ENCODE measurements around the gene HLA-DMA.

The HLA-DMA gene

DNA sequence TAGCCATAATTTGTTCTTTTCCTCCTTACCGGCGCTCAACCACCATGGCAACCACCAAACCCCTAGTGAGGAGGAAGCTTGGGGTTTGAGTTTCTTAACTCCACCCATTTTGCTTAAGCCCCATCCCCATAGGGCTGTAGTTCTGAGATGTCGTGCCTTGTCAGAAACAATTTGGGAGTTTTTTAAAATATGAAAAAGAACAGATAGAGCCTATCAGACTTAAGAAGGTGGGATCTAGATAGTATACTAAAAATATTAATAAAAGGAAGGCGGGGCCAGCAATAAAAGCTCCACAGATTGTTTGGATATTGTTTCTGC is 21.1 kb upstream of the HLA-DMA start:
- peak; percentile 59 for DNase-seq

- peak; percentile 61 for DNase-seq
These were observed 20.5 kb upstream of the HLA-DMA start for GRCh38 chr6:32973144-32974015.

GRCh38 chr6:32972353-32973143 is 19.7 kb upstream of the HLA-DMA start:
- DNase-seq = peak; percentile 66

DNA sequence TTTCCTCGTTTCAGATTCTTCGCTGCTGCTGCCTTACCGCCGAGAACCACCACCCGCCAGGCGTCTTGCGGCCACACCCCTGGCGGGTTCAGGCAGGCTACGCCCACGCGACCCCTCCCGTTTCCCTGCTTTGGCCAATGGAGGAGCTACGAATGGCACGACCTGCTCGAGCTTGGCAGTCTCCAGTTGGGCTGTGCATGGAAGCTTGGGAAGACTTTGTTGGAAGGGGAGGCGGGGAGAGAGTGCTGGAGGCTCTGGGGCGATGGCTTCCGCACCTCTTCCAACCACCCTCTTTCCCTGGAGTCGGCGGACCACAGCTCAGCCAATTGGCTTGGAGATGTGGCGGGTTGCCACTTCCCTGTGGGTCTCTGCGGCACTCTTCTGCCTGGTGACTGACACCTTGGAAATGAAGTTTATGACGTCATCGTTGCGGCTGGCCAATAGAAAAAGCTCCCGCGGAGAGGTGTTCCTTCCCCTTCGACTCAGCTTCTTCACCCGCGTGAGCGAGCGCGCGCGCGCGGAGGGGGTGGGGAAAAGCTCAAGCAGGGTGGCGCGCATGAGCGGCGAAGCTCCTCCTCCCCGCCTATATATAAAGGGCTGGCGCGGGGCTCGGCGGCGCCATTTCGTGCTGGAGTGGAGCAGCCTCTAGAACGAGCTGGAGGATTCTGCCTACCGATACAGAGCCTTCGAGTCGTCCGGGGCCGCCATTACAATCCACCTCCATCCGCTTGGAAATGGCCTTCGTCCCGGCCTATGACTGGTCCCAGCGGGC is 18.9 kb upstream of the HLA-DMA start:
- peak; percentile 100 for DNase-seq

GRCh38 chr6:32971242-32971580 is 18.3 kb upstream of the HLA-DMA start:
- DNase-seq = no peak

GRCh38 chr6:32970413-32971241 is 17.7 kb upstream of the HLA-DMA start:
- DNase-seq = peak; percentile 91

- DNase-seq = peak; percentile 87
These were observed 17.0 kb upstream of the HLA-DMA start for GRCh38 chr6:32969685-32970412.

- DNase-seq = peak; percentile 86
These were observed 16.2 kb upstream of the HLA-DMA start for GRCh38 chr6:32968867-32969684.

DNA sequence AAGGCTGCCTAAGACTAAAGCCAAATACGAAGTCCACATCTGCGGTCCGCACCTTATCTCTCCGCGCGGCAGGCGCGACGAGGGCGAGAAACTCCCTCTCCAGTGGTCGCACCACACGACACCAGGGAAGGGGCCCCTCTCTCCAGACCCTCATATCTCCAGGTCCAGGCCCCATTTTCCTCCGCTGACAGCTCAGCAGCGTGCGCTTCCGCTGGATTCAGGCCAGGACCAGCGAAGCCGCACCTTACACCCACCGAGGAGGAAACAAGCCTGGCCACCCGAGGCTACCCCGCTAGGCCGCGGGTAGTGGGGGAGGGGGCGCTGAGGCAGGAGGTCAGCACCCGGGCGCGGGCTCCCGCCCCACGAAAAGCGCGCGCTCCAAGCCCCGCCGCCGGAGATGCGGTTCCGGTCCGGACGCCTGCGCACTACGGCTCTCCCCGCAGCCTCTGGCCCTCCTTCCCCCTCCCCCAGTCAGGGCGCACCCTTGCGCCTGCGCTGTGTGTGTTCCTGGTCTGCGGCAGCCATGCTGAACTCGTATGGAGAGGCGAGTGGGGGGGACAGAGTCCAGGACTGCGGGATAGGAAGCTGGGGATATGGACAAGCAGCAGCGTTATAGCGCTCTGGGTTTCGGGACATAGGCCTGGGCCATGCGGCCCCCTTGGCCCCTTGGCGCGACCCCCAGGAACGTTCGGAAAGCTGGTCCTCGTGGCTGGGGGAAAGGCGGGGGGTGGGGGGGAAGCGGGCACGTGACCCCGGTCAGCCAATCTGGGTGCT is 15.4 kb upstream of the HLA-DMA start, which contains the start of gene BRD2:
Gene BRD2, plus strand, starts transcription at position 502 of the 774 bp plus-strand sequence. CDS start 4,305 bp downstream, outside the sequence.
- DNase-seq = peak; percentile 99

GRCh38 chr6:32967151-32968091 is 14.5 kb upstream of the HLA-DMA start:
- DNase-seq = peak; percentile 68

DNA sequence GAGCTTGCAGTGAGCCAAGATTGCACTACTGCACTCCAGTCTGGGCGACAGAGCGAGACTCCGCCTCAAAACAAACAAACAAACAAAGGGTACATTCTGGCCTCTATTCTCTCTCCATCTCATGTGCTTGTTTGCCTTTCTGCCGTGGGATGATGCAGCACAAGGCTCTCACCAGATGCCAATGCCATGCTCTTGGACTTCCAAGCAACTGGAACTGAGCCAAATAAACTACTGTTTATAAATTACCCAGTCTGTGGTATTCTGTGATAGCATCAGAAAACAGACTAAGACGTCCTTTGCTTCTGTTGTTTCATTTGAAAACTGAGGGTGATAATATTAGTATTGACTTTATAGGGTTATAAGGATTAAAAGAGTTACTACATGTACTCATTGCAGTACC is 11.9 kb upstream of the HLA-DMA start:
- no peak for DNase-seq

DNA sequence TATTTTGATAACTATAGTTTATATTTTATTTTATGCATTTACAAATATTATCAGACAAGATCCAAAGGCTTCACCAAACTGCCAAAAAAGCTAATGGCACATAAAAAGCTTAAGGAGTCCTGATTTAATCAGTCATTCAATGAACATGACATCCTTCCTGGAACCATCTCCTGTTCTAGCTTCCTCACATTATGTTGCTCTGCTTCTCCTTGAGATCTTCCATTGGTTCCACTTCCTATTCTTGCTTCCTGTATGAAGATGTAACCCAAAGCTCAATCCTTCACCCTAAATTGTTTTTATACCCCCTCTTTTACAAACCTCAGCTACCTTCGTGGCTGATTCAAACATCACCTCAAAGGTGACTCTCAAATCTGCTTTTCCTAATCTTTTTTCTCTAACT is 11.0 kb upstream of the HLA-DMA start:
- DNase-seq = no peak

GRCh38 chr6:32962213-32962826 is 9.4 kb upstream of the HLA-DMA start:
- no peak for DNase-seq

- DNase-seq = no peak
These were observed 7.7 kb upstream of the HLA-DMA start for GRCh38 chr6:32960563-32960962.

DNA sequence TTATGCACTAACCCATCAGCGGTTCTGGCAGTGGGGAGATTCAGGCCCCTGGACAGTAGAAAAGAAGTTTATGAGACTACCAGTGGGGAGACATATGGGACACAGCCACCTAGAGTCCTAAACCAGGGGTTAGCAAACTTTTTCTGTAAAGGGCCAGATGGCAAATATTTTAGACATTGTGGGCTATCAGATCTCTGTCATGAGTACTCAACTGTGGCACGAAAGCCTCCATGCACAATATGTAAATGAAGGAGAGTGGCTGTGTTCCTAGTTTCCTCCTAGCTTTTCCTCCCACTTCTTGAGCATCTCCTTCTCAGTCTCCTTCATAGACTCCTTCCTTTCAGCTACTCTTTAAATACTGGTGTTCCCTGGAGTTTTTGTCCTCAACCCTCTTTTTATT is 3.3 kb upstream of the HLA-DMA start:
- no peak for DNase-seq

GRCh38 chr6:32954986-32955802 is 2.3 kb upstream of the HLA-DMA start:
- peak; percentile 62 for DNase-seq

- no peak for DNase-seq
These were observed 1.4 kb upstream of the HLA-DMA start for GRCh38 chr6:32954267-32954666.
